ENCODE data around the gene BRICD5. TPM values are rescaled to one million over a fixed set of nuclear protein-coding genes. Genes with fewer than 3 reads are reported as not detected.

Gene BRICD5
- total and polyA plus RNA-seq, 2 of the 13 experiments (the other 11 are each of a cell fraction or from before 2014, with no cell fraction given), result 1.6 to 5.8 TPM

DNA sequence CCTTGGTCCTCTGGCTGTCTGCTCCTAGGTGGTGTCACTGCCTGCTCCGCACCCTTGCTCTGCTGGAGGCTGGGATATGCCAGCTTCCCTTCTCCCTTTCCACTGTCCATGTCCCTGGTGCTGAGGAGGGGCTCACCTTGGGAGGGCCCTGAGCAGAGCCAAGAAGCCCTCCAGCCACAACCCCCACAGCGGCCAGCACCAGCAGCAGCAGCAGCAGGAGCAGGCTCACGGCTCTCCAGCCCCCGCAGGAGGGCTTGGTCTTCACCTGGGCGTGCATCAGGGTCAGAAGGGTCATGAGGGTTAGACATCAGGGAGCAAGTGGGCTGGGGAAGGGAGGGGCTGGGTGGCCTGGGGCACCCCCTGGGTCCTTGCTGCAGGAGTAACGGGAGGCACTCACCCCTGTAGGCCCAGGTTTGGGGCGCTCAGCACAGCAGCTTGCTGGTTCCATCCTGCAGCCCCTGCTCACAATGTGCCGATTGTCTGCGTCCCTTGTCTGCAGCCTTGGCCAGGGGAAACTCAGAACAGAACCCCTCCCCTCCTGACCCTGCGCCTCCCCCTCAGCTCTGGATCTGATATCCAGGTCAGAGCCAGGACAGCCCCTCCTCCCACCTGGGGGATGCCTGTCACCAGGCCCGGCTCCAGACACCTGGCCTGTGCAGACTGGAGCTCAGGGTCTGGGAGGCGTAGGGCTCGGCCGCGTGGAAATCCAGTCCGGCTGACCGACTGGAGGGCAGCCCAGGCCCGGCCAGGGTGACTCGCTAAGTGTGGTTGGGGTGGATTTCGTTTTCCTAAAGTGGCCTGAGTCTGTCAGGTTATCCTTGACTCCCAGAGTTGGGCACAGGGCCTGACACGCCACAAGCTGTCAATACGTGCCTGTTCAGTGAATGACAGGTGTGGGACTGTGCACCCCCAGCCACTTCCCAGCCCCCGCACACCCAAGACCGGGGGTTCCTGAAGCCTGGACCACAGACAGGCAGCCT, at the start of gene BRICD5 (continued):
- no peak for TF ChIP-seq PRMT3 (CRISPR knock-in tag; IDR thresholded peaks at IDR 0.05; ENCODE audit: borderline replicate concordance, low read depth)
- TF ChIP-seq ZNF891 (CRISPR knock-in tag; IDR thresholded peaks at IDR 0.05), result 0 out of 2 replicates have a peak, but pooled peaks have one; percentile 25
- TF ChIP-seq PAX8 (CRISPR knock-in tag; IDR thresholded peaks at IDR 0.05; ENCODE audit: borderline replicate concordance), result no peak
- TF ChIP-seq ZFP91 (CRISPR knock-in tag; IDR thresholded peaks at IDR 0.05; ENCODE audit: borderline replicate concordance), result peak; percentile 7; the same call in 1 of the 2 replicates
- no peak for TF ChIP-seq ZNF160 (CRISPR knock-in tag; IDR thresholded peaks at IDR 0.05)
- no peak for TF ChIP-seq ZNF432 (CRISPR knock-in tag; IDR thresholded peaks at IDR 0.05; ENCODE audit: borderline replicate concordance)
- no peak for TF ChIP-seq KDM6A (CRISPR knock-in tag; IDR thresholded peaks at IDR 0.05; ENCODE audit: low read depth)
- peak; percentile 45; the same call in 1 of the 2 replicates for TF ChIP-seq ZNF317 (CRISPR knock-in tag; IDR thresholded peaks at IDR 0.05)
- TF ChIP-seq, protein P1, sequence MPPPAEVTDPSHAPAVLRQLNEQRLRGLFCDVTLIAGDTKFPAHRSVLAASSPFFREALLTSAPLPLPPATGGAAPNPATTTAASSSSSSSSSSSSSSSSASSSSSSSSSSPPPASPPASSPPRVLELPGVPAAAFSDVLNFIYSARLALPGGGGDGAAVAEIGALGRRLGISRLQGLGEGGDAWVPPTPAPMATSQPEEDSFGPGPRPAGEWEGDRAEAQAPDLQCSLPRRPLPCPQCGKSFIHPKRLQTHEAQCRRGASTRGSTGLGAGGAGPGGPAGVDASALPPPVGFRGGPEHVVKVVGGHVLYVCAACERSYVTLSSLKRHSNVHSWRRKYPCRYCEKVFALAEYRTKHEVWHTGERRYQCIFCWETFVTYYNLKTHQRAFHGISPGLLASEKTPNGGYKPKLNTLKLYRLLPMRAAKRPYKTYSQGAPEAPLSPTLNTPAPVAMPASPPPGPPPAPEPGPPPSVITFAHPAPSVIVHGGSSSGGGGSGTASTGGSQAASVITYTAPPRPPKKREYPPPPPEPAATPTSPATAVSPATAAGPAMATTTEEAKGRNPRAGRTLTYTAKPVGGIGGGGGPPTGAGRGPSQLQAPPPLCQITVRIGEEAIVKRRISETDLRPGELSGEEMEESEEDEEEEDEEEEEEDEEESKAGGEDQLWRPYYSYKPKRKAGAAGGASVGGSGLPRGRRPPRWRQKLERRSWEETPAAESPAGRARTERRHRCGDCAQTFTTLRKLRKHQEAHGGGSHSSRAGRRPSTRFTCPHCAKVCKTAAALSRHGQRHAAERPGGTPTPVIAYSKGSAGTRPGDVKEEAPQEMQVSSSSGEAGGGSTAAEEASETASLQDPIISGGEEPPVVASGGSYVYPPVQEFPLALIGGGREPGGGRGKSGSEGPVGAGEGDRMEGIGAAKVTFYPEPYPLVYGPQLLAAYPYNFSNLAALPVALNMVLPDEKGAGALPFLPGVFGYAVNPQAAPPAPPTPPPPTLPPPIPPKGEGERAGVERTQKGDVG (CRISPR knock-in tag; IDR thresholded peaks at IDR 0.05; ENCODE audit: borderline replicate concordance), result no peak
- no peak for TF ChIP-seq KDM5A (IDR thresholded peaks at IDR 0.05; ENCODE audit: borderline replicate concordance, low read length)
- TF ChIP-seq ZNF274 (CRISPR knock-in tag; IDR thresholded peaks at IDR 0.05), result peak; percentile 25; the same call in 1 of the 2 replicates
- TF ChIP-seq RBAK (CRISPR knock-in tag; IDR thresholded peaks at IDR 0.05), result peak; percentile 99
- peak; percentile 60; the same call in 1 of the 2 replicates for TF ChIP-seq SKIL (CRISPR knock-in tag; IDR thresholded peaks at IDR 0.05; ENCODE audit: borderline replicate concordance)
- TF ChIP-seq, protein P2, sequence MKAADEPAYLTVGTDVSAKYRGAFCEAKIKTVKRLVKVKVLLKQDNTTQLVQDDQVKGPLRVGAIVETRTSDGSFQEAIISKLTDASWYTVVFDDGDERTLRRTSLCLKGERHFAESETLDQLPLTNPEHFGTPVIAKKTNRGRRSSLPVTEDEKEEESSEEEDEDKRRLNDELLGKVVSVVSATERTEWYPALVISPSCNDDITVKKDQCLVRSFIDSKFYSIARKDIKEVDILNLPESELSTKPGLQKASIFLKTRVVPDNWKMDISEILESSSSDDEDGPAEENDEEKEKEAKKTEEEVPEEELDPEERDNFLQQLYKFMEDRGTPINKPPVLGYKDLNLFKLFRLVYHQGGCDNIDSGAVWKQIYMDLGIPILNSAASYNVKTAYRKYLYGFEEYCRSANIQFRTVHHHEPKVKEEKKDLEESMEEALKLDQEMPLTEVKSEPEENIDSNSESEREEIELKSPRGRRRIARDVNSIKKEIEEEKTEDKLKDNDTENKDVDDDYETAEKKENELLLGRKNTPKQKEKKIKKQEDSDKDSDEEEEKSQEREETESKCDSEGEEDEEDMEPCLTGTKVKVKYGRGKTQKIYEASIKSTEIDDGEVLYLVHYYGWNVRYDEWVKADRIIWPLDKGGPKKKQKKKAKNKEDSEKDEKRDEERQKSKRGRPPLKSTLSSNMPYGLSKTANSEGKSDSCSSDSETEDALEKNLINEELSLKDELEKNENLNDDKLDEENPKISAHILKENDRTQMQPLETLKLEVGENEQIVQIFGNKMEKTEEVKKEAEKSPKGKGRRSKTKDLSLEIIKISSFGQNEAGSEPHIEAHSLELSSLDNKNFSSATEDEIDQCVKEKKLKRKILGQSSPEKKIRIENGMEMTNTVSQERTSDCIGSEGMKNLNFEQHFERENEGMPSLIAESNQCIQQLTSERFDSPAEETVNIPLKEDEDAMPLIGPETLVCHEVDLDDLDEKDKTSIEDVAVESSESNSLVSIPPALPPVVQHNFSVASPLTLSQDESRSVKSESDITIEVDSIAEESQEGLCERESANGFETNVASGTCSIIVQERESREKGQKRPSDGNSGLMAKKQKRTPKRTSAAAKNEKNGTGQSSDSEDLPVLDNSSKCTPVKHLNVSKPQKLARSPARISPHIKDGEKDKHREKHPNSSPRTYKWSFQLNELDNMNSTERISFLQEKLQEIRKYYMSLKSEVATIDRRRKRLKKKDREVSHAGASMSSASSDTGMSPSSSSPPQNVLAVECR (CRISPR knock-in tag; IDR thresholded peaks at IDR 0.05; ENCODE audit: borderline replicate concordance), result peak; percentile 40; the same call in 1 of the 2 replicates
- TF ChIP-seq ZSCAN25 (CRISPR knock-in tag; IDR thresholded peaks at IDR 0.05), result 0 out of 2 replicates have a peak, but pooled peaks have one; percentile 29
